GM19023 (cell line): ENCODE data around the gene MRM2.

ENCODE experiments used
- ATAC-seq: cut with Tn5 transposase; IDR thresholded peaks from one replicate; pipeline ENCODE4 v1.9.1; 2021; ENCODE audit warnings: mild to moderate bottlenecking, moderate library complexity; ENCODE audit not compliant: unreplicated experiment

The MRM2 gene

GRCh38 chr7:2192831-2193534 is 49.0 kb downstream of the MRM2 start:
- no peak for ATAC-seq

DNA sequence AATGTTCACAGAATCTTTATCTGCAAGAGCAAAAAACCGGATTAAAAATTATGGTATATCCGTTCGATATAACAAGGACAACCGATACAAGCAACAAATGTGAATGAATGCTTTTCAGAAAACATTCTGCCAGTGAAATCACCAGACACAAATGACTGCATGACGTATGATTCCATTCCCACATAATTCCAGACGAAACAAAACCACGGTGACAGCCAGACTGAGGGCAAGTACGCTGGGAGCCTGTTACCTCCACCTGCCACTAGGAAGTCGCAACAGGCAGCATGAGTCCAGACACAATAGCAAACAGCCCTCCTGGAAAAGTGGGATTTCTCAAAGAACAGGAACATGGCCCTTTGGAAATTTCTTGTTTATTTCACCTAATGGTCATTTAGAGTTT is 51.0 kb downstream of the MRM2 start:
- ATAC-seq, result no peak

- ATAC-seq, result no peak
These were observed 51.5 kb downstream of the MRM2 start for GRCh38 chr7:2190531-2190930.

- ATAC-seq, result no peak
These were observed 55.8 kb downstream of the MRM2 start for GRCh38 chr7:2186166-2186565.

DNA sequence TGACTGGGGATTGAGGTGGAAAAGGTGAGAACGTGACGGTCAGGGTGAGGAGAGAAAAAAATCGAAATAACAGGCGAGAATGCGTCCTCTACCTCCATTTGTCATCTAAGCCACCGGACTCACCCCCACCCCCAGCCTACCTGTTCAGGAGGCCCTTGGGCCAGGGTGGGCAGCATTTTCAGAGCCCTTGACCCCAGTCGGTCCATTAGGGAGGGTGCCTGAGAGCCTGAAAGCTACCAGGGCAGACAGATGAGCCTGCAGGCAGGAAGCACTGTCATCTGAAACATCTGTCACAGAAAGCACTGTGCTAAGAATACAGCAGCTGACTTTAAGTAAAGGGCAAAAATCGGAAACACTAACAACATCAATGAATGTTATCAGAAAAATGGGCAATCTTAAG is 56.3 kb downstream of the MRM2 start:
- no peak for ATAC-seq
